Neural crest cell (in vitro differentiated cells): ENCODE data around the gene SLC6A15. TPM values are rescaled to one million over a fixed set of nuclear protein-coding genes. Genes with fewer than 3 reads are reported as not detected.

Experiments used
- DNase-seq: peaks from one replicate; pipeline ENCODE4 v3.0.0; 2021; ENCODE audit warnings: low read depth, mixed read lengths, low spot score
- H3K27ac Mint-ChIP-seq: one replicate; pipeline ENCODE4 v1.8.0; 2021; ENCODE audit warnings: mild to moderate bottlenecking, mixed read lengths; ENCODE audit not compliant: unreplicated experiment
- H3K27me3 Mint-ChIP-seq: 2 replicates; pipeline ENCODE4 v1.8.0; 2021; ENCODE audit warnings: low read depth, mild to moderate bottlenecking, mixed read lengths
- H3K36me3 Mint-ChIP-seq: 2 replicates; pipeline ENCODE4 v1.8.0; 2021; ENCODE audit warnings: low read depth, mild to moderate bottlenecking, mixed read lengths
- H3K4me1 Mint-ChIP-seq: 2 replicates; pipeline ENCODE4 v1.8.0; 2021; ENCODE audit warnings: mixed read lengths
- H3K4me3 Mint-ChIP-seq: one replicate; pipeline ENCODE4 v1.8.0; 2021; ENCODE audit warnings: mild to moderate bottlenecking, mixed read lengths
- H3K9me3 Mint-ChIP-seq: 2 replicates; pipeline ENCODE4 v1.8.0; 2021; ENCODE audit warnings: mixed read lengths
- CTCF ChIP-seq: fragments of 200-600 bp; sonication (generic); conservative IDR thresholded peaks from 2 replicates; pipeline ENCODE4 v1.5.0; 2021; ENCODE audit warnings: antibody characterized with exemption, mild to moderate bottlenecking
- total RNA-seq: library from RNA; stranded (reverse); gene quantifications from 2 replicates; pipeline ENCODE4 v1.2.1, GENCODE V29; 2021

SLC6A15 gene
- total RNA-seq, 1 donor from 2014 or later: 3.2 TPM

DNA sequence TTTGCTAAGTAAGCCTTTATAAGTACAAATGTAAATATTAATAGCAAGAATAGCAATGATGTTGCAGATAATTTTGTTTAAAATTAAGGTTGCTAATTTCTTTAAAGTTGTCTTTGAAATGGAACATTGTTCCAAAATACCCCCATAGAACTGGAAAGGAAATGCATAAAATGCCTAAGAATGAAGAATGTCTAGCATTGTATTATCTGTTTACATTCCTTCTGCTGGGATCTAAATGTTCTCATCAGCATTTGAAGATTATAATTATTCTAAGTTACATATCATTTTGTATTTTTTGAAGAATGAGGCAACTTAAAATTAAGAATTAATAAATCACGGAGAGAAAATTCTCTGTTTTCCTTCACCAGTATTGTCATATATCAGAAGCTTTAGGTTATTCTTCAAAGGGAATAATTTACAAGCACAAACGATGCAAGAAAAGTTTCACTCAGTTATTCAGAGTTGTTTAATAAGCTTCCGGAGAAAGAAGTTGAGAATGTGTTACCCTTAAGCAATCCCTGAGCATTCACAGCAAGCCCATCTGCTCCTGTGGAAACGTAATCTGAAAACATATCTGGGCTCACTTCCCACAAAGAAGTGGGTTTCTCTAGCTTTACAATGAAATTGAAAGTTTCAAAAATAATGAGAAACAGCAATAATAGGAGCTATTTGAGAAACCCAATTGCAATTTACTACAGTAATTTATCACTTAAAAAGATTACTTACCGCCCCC is 21.3 kb downstream of the SLC6A15 start:
- TF ChIP-seq CTCF: no peak
- Mint-ChIP-seq H3K27ac (no peak overlapping the region), H3K4me1 (no peaks in the 10 kb centered on the region), H3K27me3 (peaks cover 4% of the 10 kb centered on the region), H3K9me3 (no peaks in the 10 kb centered on the region), H3K36me3 (no peaks in the 10 kb centered on the region), H3K4me3 (no peak overlapping the region)
- DNase-seq: no peak

- Mint-ChIP-seq H3K4me1 (no peaks in the 10 kb centered on the region), H3K27ac (no peak overlapping the region), H3K4me3 (no peak overlapping the region), H3K27me3 (no peaks in the 10 kb centered on the region), H3K9me3 (no peaks in the 10 kb centered on the region), H3K36me3 (no peaks in the 10 kb centered on the region)
- no peak for DNase-seq
- TF ChIP-seq CTCF: no peak
Observed at GRCh38 chr12:84889818-84890217, 22.8 kb downstream of the SLC6A15 start.

DNA sequence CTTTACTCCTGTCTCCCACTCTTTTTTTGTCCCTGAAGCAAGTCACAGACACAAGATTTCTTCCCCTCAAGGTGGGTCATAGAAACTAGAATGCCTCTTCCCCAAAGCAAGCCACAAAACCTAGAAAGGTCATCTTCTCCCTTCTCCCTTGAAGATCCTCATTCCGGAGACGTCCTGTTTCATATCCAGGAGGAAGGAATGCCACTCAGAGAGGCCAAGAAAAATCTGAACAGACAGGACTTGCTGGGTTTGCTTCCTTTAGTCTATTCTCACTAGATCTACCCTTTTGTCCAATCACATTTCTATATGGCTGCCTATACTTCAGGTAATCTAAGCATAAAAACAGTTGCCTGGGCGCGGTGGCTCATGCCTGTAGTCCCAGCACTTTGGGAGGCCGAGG is 23.7 kb downstream of the SLC6A15 start:
- DNase-seq: no peak
- H3K4me3 Mint-ChIP-seq: no peak overlapping the region
- no peaks in the 10 kb centered on the region for H3K4me1 Mint-ChIP-seq
- H3K9me3 Mint-ChIP-seq: no peaks in the 10 kb centered on the region
- TF ChIP-seq CTCF: no peak
- no peak overlapping the region for H3K27ac Mint-ChIP-seq
- no peaks in the 10 kb centered on the region for H3K36me3 Mint-ChIP-seq
- H3K27me3 Mint-ChIP-seq: no peaks in the 10 kb centered on the region

DNA sequence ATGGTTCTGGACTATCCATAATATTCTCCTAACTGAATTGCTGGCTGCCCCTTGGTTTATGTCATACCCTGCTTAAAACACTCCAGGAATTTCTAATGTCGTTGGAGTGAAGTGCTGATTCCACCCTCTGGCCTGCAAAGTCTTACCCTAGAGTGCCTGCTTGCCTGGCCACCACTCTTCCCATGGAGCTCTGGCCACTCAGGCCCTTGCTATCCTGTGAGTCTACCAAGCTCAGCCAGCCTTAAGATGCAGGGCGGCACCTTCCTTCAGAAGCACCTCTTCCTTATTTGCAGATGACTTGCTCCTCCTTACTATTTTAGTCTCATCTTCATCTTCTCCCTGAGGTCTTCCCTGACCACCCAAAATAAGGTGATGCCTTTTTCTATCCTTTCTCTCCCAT is 35.3 kb downstream of the SLC6A15 start:
- Mint-ChIP-seq H3K4me1 (no peaks in the 10 kb centered on the region), H3K9me3 (no peaks in the 10 kb centered on the region), H3K27ac (no peak overlapping the region), H3K27me3 (peaks cover 3% of the 10 kb centered on the region), H3K4me3 (no peak overlapping the region), H3K36me3 (no peaks in the 10 kb centered on the region)
- DNase-seq: no peak
- no peak for TF ChIP-seq CTCF

GRCh38 chr12:84875241-84875640 is 37.4 kb downstream of the SLC6A15 start:
- Mint-ChIP-seq H3K4me3 (no peak overlapping the region), H3K27me3 (peaks cover 3% of the 10 kb centered on the region), H3K9me3 (no peaks in the 10 kb centered on the region), H3K4me1 (no peaks in the 10 kb centered on the region), H3K27ac (no peak overlapping the region), H3K36me3 (no peaks in the 10 kb centered on the region)
- no peak for TF ChIP-seq CTCF
- no peak for DNase-seq
